Body of pancreas (tissue), 4 donors: ENCODE results near the gene GRID2. TPM values are rescaled to one million over a fixed set of nuclear protein-coding genes. Genes with fewer than 3 reads are reported as not detected.
"Not testable (repeated sequence)": the region's sequence is repeated elsewhere in the genome, so short reads cannot be mapped to it uniquely, and the experiment has no call there.

Experiments
- ATAC-seq: fragments of 150-250 bp; one replicate; pipeline ENCODE4 v1.9.1; 2016
- DNase-seq, 4 donors: peaks; one replicate each; pipeline ENCODE4 v3.0.0-alpha.2; 2019
- H3K27ac ChIP-seq, 4 donors: fragments of 200-600 bp; sonication (generic); 1 replicate in 3 of 4; 2 replicates in 1 of 4; pipeline versions ENCODE4 v1.5.1 to v1.6.1; 2016 to 2019; ENCODE audit warnings: mild to moderate bottlenecking in 1 of 4, mixed read lengths in 1 of 4, moderate library complexity in 1 of 4
- H3K27me3 ChIP-seq, 2 donors: fragments of 200-600 bp; sonication (generic); one replicate each; pipeline ENCODE4 v1.6.0; 2016; ENCODE audit warnings: mild to moderate bottlenecking in 1 of 2
- H3K36me3 ChIP-seq, 2 donors: fragments of 200-600 bp; sonication (generic); replicated peaks in 1 of 2; 2 replicates each; pipeline ENCODE4 v1.5.1; 2016; ENCODE audit warnings: low read depth in 2 of 2; ENCODE audit not compliant: insufficient read depth in 1 of 2
- H3K4me1 ChIP-seq: fragments of 200-600 bp; sonication (generic); one replicate; pipeline ENCODE4 v1.6.0; 2016
- H3K4me3 ChIP-seq, 2 donors: fragments of 200-600 bp; sonication (generic); 1 replicate in 1 of 2; 2 replicates in 1 of 2; pipeline ENCODE4 v1.5.1; 2016 to 2019
- H3K9me3 ChIP-seq, 3 donors: fragments of 200-600 bp; sonication (generic); 1 replicate in 2 of 3; 2 replicates in 1 of 3; pipeline ENCODE4 v1.5.1; 2016
- CTCF ChIP-seq, 7 experiments: fragments of 450-650 bp in 4 of 7; fragments of 200-600 bp in 3 of 7; sonication (generic) in 3 of 7; IDR thresholded peaks; one replicate each; pipeline ENCODE4 v1.5.1; 2016 to 2019; ENCODE audit warnings: antibody characterized with exemption in 7 of 7
- POLR2A ChIP-seq, 3 donors: fragments of 450-650 bp; IDR thresholded peaks; one replicate each; pipeline ENCODE4 v1.6.1; 2016; ENCODE audit warnings: antibody characterized with exemption in 3 of 3, mild to moderate bottlenecking in 2 of 3
- WGBS, 2 donors: methylation state at CpG; one replicate each; pipeline ENCODE4 v1.1.5; 2017; 5-methylcytosine and 5-hydroxymethylcytosine counted together
- intact Hi-C: fragments of 100-400 bp; cut with DNase I; formaldehyde crosslinking; loops from one replicate; pipeline ENCODE4 v1.15.1; 2023
- total RNA-seq, 2 donors: library from RNA; depleted of rRNA; stranded (reverse); fragments of >200 nt; gene quantifications; one replicate each; pipeline ENCODE4 v1.1.0, GENCODE V29; 2016

The GRID2 gene
- total RNA-seq, 2 donors from 2014 or later: not detected

DNA sequence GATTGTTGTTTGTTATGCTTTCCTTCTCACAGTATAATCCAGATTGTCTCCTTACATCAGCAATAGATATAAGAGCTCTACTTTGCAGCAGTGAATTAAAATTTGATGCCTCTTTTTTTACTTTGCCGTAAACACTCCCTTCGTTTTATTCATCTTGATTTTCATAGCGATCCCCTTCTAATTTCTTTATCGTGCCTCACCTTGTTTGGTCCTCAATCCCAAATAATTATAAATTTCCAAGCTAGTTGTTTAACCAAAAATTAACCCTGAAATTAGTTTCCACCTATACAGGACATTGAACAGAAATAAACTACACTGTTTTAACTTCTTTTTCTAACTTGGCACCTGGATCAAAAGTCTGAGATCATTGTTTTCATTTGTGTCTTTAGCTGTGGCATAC, 35.1 kb upstream of the GRID2 start:
- H3K9me3 ChIP-seq: no peaks in the 10 kb centered on the region
- no peak overlapping the region for H3K27ac ChIP-seq
- ATAC-seq (no peak), DNase-seq (no peak)
- H3K36me3 ChIP-seq: no peaks in the 10 kb centered on the region
- TF ChIP-seq CTCF (IDR thresholded peaks at IDR 0.05) (no peak), POLR2A (IDR thresholded peaks at IDR 0.05) (no peak)
- intact Hi-C loops: no loop called here
- WGBS, 2 donors: 88 to 91% methylated on average over 4 of the region's 4 CpGs
- H3K4me1 ChIP-seq: peaks cover 4% of the 10 kb centered on the region
- H3K27me3 ChIP-seq: no peaks in the 10 kb centered on the region
- H3K4me3 ChIP-seq: no peak overlapping the region

GRCh38 chr4:92270908-92271307, 32.9 kb upstream of the GRID2 start:
- H3K4me1 ChIP-seq: no peaks in the 10 kb centered on the region
- H3K9me3 ChIP-seq: no peaks in the 10 kb centered on the region
- ATAC-seq (no peak), DNase-seq (no peak)
- H3K27ac ChIP-seq: no peak overlapping the region
- no peak overlapping the region for H3K4me3 ChIP-seq
- no peaks in the 10 kb centered on the region for H3K36me3 ChIP-seq
- H3K27me3 ChIP-seq: no peaks in the 10 kb centered on the region
- no peak for TF ChIP-seq CTCF (IDR thresholded peaks at IDR 0.05)
- no peak for TF ChIP-seq POLR2A (IDR thresholded peaks at IDR 0.05)
- intact Hi-C loops: no loop called here
- 82 to 89% methylated on average over 2 of the region's 2 CpGs for WGBS, 2 donors

DNA sequence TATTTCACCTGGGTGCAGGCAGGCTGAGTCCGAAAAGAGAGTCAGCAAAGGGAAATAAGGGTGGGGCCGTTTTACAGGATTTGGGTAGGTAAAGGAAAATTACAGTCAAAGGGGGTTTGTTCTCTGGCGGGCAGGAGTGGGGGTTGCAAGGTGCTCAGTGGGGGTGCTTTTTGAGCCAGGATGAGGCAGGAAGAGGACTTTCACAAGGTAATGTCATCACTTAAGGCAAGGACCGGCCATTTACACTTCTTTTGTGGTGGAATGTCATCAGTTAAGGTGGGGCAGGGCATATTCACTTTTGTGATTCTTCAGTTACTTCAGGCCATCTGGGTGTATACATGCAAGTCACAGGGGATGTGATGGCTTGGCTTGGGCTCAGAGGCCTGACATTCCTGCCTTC, 32.2 kb upstream of the GRID2 start:
- WGBS, 2 donors: 80 to 82% methylated on average over 4 of the region's 4 CpGs
- H3K36me3 ChIP-seq, H3K27ac ChIP-seq, H3K9me3 ChIP-seq, ATAC-seq, DNase-seq, intact Hi-C loops, H3K4me1 ChIP-seq, H3K4me3 ChIP-seq, H3K27me3 ChIP-seq: not testable (repeated sequence)

DNA sequence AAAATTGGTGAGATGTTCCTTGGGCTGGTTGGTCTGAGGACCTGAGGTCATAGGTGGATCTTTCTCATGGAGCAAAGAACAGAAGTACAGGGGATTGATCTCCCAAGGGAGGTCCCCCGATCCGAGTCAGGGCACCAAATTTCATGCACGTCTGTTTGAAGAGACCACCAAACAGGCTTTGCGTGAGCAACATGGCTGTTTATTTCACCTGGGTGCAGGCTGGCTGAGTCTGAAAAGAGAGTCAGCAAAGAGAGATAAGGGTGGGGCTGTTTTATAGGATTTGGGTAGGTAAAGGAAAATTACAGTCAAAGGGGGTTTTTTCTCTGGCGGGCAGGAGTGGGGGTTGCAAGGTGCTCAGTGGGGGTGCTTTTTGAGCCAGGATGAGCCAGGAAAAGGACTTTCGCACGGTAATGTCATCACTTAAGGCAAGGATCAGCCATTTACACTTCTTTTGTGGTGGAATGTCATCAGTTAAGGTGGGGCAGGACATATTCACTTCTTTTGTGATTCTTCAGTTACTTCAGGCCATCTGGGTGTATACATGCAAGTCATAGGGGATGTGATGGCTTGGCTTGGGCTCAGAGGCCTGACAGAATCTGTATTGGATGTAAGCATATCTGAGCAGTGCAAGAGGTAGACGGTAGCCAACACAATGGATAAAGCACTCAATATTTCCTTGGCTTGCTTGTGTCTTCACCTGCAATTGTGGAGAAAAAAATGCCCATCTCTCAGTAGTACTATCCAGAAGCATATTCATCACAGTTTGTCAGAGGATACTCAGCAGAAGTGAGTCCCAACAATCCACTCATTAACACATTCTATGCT, 26.5 kb upstream of the GRID2 start:
- H3K4me1 ChIP-seq, H3K36me3 ChIP-seq, H3K27ac ChIP-seq, DNase-seq, ATAC-seq, intact Hi-C loops, H3K9me3 ChIP-seq, H3K4me3 ChIP-seq, H3K27me3 ChIP-seq: not testable (repeated sequence)
- 83 to 91% methylated on average over 8 of the region's 8 CpGs for WGBS, 2 donors

DNA sequence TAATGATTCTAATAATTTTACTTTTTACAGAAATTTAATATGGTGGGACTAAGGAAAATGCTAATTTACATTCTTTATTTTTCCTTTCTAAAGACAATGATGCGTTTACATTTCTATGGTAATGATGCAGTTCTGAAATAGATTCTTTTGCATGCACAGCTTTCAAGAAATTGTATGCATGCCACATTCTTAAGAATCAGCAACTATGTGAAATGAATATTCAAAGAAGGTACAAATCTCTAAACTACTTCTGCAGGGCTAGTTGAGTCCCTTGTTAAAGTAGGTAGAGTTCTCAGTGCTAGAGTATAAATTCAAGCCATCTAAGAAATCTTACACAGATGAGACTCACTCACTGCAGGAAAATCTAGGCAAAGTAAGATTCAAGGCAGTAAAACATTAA, 24.5 kb upstream of the GRID2 start:
- ATAC-seq: no peak
- no peak for TF ChIP-seq POLR2A (IDR thresholded peaks at IDR 0.05)
- no peak for TF ChIP-seq CTCF (IDR thresholded peaks at IDR 0.05)
- Histone ChIP-seq H3K4me3 (no peak overlapping the region), H3K27ac (no peak overlapping the region), H3K4me1 (no peaks in the 10 kb centered on the region), H3K9me3 (no peaks in the 10 kb centered on the region), H3K27me3 (no peaks in the 10 kb centered on the region), H3K36me3 (no peaks in the 10 kb centered on the region)
- DNase-seq: no peak
- intact Hi-C loops: no loop called here
- WGBS, 2 donors: 89 to 92% methylated on average over 1 of the region's 1 CpG

GRCh38 chr4:92299152-92299551, 4.6 kb upstream of the GRID2 start:
- Histone ChIP-seq H3K27me3 (peaks cover 2 to 7% of the 10 kb centered on the region in 2 donors), H3K4me1 (peaks cover 8% of the 10 kb centered on the region), H3K9me3 (no peaks in the 10 kb centered on the region), H3K4me3 (no peak overlapping the region), H3K27ac (no peak overlapping the region), H3K36me3 (no peaks in the 10 kb centered on the region)
- ATAC-seq (no peak), DNase-seq (no peak)
- peak in 4 of 7 experiments; percentile 16 to 29 (median 22) for TF ChIP-seq CTCF (IDR thresholded peaks at IDR 0.05)
- TF ChIP-seq POLR2A (IDR thresholded peaks at IDR 0.05): no peak
- intact Hi-C loops: no loop called here
